Thyroid gland (tissue), 4 donors: Measurements from ENCODE around the gene SYNDIG1L.

ENCODE experiments used
- CTCF ChIP-seq, 6 experiments: fragments of 200-600 bp in 3 of 6; fragments of 450-650 bp in 3 of 6; sonication (generic) in 3 of 6; IDR thresholded peaks; one replicate each; pipeline ENCODE4 v1.5.1; 2016 to 2019; ENCODE audit warnings: antibody characterized with exemption in 6 of 6, mild to moderate bottlenecking in 2 of 6, inconsistent platforms in 1 of 6, moderate library complexity in 1 of 6
- POLR2A ChIP-seq, 2 donors: fragments of 450-650 bp; IDR thresholded peaks; one replicate each; pipeline ENCODE4 v1.6.1; 2017; ENCODE audit warnings: antibody characterized with exemption in 2 of 2, mild to moderate bottlenecking in 2 of 2, moderate library complexity in 1 of 2

GRCh38 chr14:74427651-74428050, 1.6 kb upstream of the SYNDIG1L start:
- TF ChIP-seq CTCF (IDR thresholded peaks at IDR 0.05) (no peak), POLR2A (IDR thresholded peaks at IDR 0.05) (no peak)
